HL-60 (cell line): Measurements from ENCODE around the gene ZNF346.
"Not testable (repeated sequence)": the region's sequence is repeated elsewhere in the genome, so short reads cannot be mapped to it uniquely, and the experiment has no call there.

Experiments
- CTCF ChIP-seq: IDR thresholded peaks from one replicate; pipeline ENCODE4 v1.5.1; 2011; ENCODE audit warnings: low read length, control low read depth, inconsistent platforms; ENCODE audit not compliant: insufficient read depth
- GABPA ChIP-seq: IDR thresholded peaks from 2 replicates; pipeline ENCODE4 v1.6.1; 2012; ENCODE audit warnings: low read depth
- POLR2AphosphoS5 ChIP-seq: IDR thresholded peaks from 2 replicates; pipeline ENCODE4 v1.6.1; 2012; ENCODE audit warnings: low read depth
- SPI1 ChIP-seq: IDR thresholded peaks from 2 replicates; pipeline ENCODE4 v1.6.1; 2012; ENCODE audit warnings: low read depth, mild to moderate bottlenecking, borderline replicate concordance
- TF ChIP-seq, protein P1 (sequence below): IDR thresholded peaks from 2 replicates; pipeline ENCODE4 v1.6.1; 2012; ENCODE audit warnings: low read depth; ENCODE audit not compliant: insufficient replicate concordance

GRCh38 chr5:176983593-176983992 is 38.9 kb upstream of the ZNF346 start:
- TF ChIP-seq CTCF, GABPA, POLR2AphosphoS5, SPI1: not testable (repeated sequence)
- TF ChIP-seq, protein P1, sequence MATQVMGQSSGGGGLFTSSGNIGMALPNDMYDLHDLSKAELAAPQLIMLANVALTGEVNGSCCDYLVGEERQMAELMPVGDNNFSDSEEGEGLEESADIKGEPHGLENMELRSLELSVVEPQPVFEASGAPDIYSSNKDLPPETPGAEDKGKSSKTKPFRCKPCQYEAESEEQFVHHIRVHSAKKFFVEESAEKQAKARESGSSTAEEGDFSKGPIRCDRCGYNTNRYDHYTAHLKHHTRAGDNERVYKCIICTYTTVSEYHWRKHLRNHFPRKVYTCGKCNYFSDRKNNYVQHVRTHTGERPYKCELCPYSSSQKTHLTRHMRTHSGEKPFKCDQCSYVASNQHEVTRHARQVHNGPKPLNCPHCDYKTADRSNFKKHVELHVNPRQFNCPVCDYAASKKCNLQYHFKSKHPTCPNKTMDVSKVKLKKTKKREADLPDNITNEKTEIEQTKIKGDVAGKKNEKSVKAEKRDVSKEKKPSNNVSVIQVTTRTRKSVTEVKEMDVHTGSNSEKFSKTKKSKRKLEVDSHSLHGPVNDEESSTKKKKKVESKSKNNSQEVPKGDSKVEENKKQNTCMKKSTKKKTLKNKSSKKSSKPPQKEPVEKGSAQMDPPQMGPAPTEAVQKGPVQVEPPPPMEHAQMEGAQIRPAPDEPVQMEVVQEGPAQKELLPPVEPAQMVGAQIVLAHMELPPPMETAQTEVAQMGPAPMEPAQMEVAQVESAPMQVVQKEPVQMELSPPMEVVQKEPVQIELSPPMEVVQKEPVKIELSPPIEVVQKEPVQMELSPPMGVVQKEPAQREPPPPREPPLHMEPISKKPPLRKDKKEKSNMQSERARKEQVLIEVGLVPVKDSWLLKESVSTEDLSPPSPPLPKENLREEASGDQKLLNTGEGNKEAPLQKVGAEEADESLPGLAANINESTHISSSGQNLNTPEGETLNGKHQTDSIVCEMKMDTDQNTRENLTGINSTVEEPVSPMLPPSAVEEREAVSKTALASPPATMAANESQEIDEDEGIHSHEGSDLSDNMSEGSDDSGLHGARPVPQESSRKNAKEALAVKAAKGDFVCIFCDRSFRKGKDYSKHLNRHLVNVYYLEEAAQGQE, result not testable (repeated sequence)
